ENCODE results near the gene C15orf62. TPM values are rescaled to one million over a fixed set of nuclear protein-coding genes. Genes with fewer than 3 reads are reported as not detected.

Gene C15orf62
- total and polyA plus RNA-seq, 7 donors = 0.28 to 1.1 (median 0.69) TPM; not detected in 3

DNA sequence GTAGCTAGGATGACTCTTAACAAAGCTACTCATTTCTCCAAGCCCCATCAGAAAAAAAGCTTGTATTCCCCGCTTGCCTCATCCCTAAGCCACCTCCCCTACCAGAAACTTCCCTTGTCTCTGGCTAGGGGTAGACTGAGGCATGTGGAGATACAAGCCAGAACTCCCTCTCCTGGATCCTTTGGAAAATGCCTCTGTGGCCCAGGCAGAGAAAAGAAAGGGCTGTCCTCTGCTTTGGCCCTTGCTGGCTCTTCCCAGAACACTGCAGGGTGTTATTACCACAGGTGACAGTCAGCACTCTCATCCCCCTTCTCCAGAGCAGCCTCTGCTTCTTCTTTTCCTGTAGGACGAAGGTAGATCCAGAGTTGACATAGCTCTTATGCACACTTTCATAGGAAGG lies 29.9 kb upstream of the C15orf62 start:
- 96% methylated on average over 2 of the region's 2 CpGs for WGBS, 2 donors
- intact Hi-C loops (cut with DNase I) = no loop called here
- Histone ChIP-seq H3K9me3 (no peaks in the 10 kb centered on the region), H3K4me1 (no peaks in the 10 kb centered on the region), H3K36me3 (peaks cover 18 to 92% (median 58%) of the 10 kb centered on the region in 4 donors), H3K27ac (no peak overlapping the region), H3K27me3 (no peaks in the 10 kb centered on the region), H3K4me3 (no peak overlapping the region)
- TF ChIP-seq EP300 (IDR thresholded peaks at IDR 0.05) (no peak), POLR2A (IDR thresholded peaks at IDR 0.05) (no peak), POLR2AphosphoS5 (IDR thresholded peaks at IDR 0.05) (no peak)
- TF ChIP-seq, protein P1, sequence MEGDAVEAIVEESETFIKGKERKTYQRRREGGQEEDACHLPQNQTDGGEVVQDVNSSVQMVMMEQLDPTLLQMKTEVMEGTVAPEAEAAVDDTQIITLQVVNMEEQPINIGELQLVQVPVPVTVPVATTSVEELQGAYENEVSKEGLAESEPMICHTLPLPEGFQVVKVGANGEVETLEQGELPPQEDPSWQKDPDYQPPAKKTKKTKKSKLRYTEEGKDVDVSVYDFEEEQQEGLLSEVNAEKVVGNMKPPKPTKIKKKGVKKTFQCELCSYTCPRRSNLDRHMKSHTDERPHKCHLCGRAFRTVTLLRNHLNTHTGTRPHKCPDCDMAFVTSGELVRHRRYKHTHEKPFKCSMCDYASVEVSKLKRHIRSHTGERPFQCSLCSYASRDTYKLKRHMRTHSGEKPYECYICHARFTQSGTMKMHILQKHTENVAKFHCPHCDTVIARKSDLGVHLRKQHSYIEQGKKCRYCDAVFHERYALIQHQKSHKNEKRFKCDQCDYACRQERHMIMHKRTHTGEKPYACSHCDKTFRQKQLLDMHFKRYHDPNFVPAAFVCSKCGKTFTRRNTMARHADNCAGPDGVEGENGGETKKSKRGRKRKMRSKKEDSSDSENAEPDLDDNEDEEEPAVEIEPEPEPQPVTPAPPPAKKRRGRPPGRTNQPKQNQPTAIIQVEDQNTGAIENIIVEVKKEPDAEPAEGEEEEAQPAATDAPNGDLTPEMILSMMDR (IDR thresholded peaks at IDR 0.05) = no peak
- peak; percentile 11 for DNase-seq

DNA sequence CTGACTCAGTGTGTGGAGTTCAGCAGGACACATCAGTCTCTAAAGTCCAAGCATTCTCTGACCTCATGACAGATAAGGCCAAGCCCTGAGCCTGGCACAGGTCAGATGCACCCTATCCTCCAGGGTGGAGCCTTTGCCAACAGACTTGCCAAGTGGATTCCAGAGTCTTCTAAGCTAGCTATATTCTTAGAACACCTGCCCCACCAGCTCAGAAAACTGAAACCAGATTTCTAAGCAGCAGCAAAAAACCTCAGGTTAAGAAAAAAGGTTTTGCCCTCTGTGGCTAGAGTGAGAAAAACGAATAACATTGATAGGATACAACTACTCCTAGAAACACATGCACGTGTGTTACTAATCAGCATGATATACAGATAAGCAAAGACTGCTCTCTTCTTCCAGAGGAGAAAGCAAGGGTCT lies 26.3 kb upstream of the C15orf62 start:
- peak; percentile 42 for DNase-seq
- intact Hi-C loops (cut with DNase I) = no loop called here
- no peaks in the 10 kb centered on the region for H3K27me3 ChIP-seq
- no peak overlapping the region for H3K27ac ChIP-seq
- H3K4me1 ChIP-seq = no peaks in the 10 kb centered on the region
- WGBS, 2 donors = 81 to 83% methylated on average over 2 of the region's 2 CpGs
- H3K9me3 ChIP-seq = no peaks in the 10 kb centered on the region
- no peak overlapping the region for H3K4me3 ChIP-seq
- TF ChIP-seq EP300 (IDR thresholded peaks at IDR 0.05) (no peak), POLR2A (IDR thresholded peaks at IDR 0.05) (no peak), POLR2AphosphoS5 (IDR thresholded peaks at IDR 0.05) (no peak)
- TF ChIP-seq, protein P1 (IDR thresholded peaks at IDR 0.05) = no peak
- H3K36me3 ChIP-seq = peaks cover 12 to 91% (median 40%) of the 10 kb centered on the region in 4 donors

DNA sequence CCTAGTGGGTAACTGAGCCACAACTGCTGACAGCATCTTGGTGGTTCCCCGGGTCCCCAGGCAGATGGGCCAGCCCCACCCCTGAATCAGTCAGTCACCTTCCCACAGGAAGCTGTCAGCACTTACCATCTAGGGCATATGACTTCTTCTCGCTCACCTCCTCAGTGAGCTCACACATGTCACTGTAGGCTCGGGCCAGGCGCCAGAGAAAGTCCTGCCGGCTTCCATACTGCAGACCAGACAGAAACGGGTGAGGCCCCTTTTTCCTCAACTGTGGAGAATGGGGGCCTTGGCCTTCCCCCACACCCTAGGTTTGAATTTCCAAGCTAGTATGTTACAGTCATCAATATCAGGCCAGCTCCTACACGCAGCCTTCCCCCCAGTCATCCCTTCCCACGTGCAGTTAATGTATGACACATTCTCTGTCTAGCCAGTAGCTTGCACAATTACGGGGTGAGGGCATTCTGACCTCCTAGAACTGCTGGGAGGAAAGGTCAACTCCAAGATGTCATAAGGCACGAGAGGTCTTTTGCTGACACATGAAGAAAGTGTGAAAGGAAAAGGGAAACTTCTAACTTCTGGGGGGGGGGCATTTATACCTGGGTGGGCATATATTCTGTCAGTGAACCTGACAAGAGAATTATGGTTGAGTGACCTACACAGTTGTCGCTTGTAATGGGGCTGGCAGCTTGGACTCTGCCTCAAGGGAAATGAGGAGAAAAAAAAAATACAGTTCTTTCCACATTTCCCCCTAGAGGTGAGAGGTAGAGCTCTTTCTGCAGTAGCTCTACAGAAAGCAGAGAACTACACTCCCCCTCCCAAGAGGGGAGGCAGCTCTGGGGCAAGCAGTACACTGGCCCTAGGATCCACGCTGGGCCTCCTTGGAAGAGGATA lies 25.6 kb upstream of the C15orf62 start:
- Histone ChIP-seq H3K9me3 (no peaks in the 10 kb centered on the region), H3K27me3 (no peaks in the 10 kb centered on the region), H3K4me3 (no peak overlapping the region), H3K4me1 (no peaks in the 10 kb centered on the region), H3K27ac (no peak overlapping the region), H3K36me3 (peaks cover 12 to 90% (median 38%) of the 10 kb centered on the region in 4 donors)
- DNase-seq = peak; percentile 49
- TF ChIP-seq POLR2A (IDR thresholded peaks at IDR 0.05) = no peak
- TF ChIP-seq, protein P1 (IDR thresholded peaks at IDR 0.05) = no peak
- TF ChIP-seq POLR2AphosphoS5 (IDR thresholded peaks at IDR 0.05) = no peak
- TF ChIP-seq EP300 (IDR thresholded peaks at IDR 0.05) = no peak
- intact Hi-C loops (cut with DNase I) = no loop called here
- 83% methylated on average over 12 of the region's 12 CpGs for WGBS, 2 donors

DNA sequence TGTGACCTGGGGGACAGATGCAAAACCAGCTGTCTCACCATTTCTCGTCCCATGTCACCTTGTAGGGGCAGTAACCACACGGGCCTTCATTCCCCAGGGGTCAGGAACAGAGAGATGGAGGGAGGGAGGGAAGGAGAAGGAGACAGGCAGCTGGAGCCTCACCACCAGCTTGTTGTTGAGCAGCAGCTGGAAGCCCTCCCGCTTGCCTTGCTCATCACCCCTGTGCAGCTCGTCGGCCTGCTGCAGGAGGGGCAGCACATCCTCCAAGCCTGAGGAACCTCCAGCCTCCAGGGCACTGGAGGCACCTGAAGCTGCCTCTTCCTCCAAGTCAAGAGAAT lies 25.0 kb upstream of the C15orf62 start:
- TF ChIP-seq POLR2A (IDR thresholded peaks at IDR 0.05) (no peak), EP300 (IDR thresholded peaks at IDR 0.05) (no peak), POLR2AphosphoS5 (IDR thresholded peaks at IDR 0.05) (no peak)
- TF ChIP-seq, protein P1 (IDR thresholded peaks at IDR 0.05) = no peak
- DNase-seq = peak; percentile 21
- intact Hi-C loops (cut with DNase I) = no loop called here
- Histone ChIP-seq H3K9me3 (no peaks in the 10 kb centered on the region), H3K4me3 (no peak overlapping the region), H3K27me3 (no peaks in the 10 kb centered on the region), H3K4me1 (no peaks in the 10 kb centered on the region), H3K27ac (no peak overlapping the region), H3K36me3 (peaks cover 12 to 90% (median 35%) of the 10 kb centered on the region in 4 donors)
- 82 to 83% methylated on average over 5 of the region's 5 CpGs for WGBS, 2 donors
